ENCODE results near the gene CHAF1A.

Gene CHAF1A

GRCh38 chr19:4453232-4454179, 51.1 kb downstream of the CHAF1A start:
- H3K9me3 ChIP-seq (ENCODE audit: control insufficient read depth, insufficient read depth, low read length), result no peaks in the 10 kb centered on the region
- H3K4me3 ChIP-seq (ENCODE audit: low read depth, low read length), result no peak overlapping the region
- no peaks in the 10 kb centered on the region for H3K27me3 ChIP-seq (ENCODE audit: control insufficient read depth, insufficient read depth, low read length)
- no peak overlapping the region for H3K27ac ChIP-seq (ENCODE audit: low read depth, low read length)
- H3K36me3 ChIP-seq (ENCODE audit: control insufficient read depth, insufficient read depth, low read length), result peaks cover 23% of the 10 kb centered on the region
- no peak overlapping the region for H3K9ac ChIP-seq (ENCODE audit: low read depth, low read length)
- peaks cover 8% of the 10 kb centered on the region for H3K4me1 ChIP-seq (ENCODE audit: control insufficient read depth, insufficient read depth, low read length)

GRCh38 chr19:4454747-4455718, 52.6 kb downstream of the CHAF1A start:
- no peaks in the 10 kb centered on the region for H3K27me3 ChIP-seq (ENCODE audit: control insufficient read depth, insufficient read depth, low read length)
- no peak overlapping the region for H3K9ac ChIP-seq (ENCODE audit: low read depth, low read length)
- peaks cover 8% of the 10 kb centered on the region for H3K4me1 ChIP-seq (ENCODE audit: control insufficient read depth, insufficient read depth, low read length)
- H3K27ac ChIP-seq (ENCODE audit: low read depth, low read length), result no peak overlapping the region
- H3K4me3 ChIP-seq (ENCODE audit: low read depth, low read length), result no peak overlapping the region
- H3K9me3 ChIP-seq (ENCODE audit: control insufficient read depth, insufficient read depth, low read length), result no peaks in the 10 kb centered on the region
- peaks cover 20% of the 10 kb centered on the region; the same call in 1 of the 2 replicates for H3K36me3 ChIP-seq (ENCODE audit: control insufficient read depth, insufficient read depth, low read length)

GRCh38 chr19:4455719-4456475, 53.5 kb downstream of the CHAF1A start:
- Histone ChIP-seq H3K27me3 (ENCODE audit: control insufficient read depth, insufficient read depth, low read length) (no peaks in the 10 kb centered on the region), H3K4me1 (ENCODE audit: control insufficient read depth, insufficient read depth, low read length) (peaks cover 8% of the 10 kb centered on the region), H3K9ac (ENCODE audit: low read depth, low read length) (no peak overlapping the region), H3K9me3 (ENCODE audit: control insufficient read depth, insufficient read depth, low read length) (no peaks in the 10 kb centered on the region), H3K36me3 (ENCODE audit: control insufficient read depth, insufficient read depth, low read length) (peaks cover 20% of the 10 kb centered on the region; the same call in 1 of the 2 replicates), H3K4me3 (ENCODE audit: low read depth, low read length) (0 out of 2 replicates have a peak overlapping the region, but pooled peaks have one; percentile 67), H3K27ac (ENCODE audit: low read depth, low read length) (no peak overlapping the region)

GRCh38 chr19:4456476-4456842, 54.0 kb downstream of the CHAF1A start:
- peaks cover 17% of the 10 kb centered on the region; the same call in 1 of the 2 replicates for H3K36me3 ChIP-seq (ENCODE audit: control insufficient read depth, insufficient read depth, low read length)
- H3K27ac ChIP-seq (ENCODE audit: low read depth, low read length), result no peak overlapping the region
- no peaks in the 10 kb centered on the region for H3K9me3 ChIP-seq (ENCODE audit: control insufficient read depth, insufficient read depth, low read length)
- H3K27me3 ChIP-seq (ENCODE audit: control insufficient read depth, insufficient read depth, low read length), result no peaks in the 10 kb centered on the region
- H3K4me3 ChIP-seq (ENCODE audit: low read depth, low read length), result peak overlapping the region; percentile 67
- H3K9ac ChIP-seq (ENCODE audit: low read depth, low read length), result no peak overlapping the region
- H3K4me1 ChIP-seq (ENCODE audit: control insufficient read depth, insufficient read depth, low read length), result peaks cover 8% of the 10 kb centered on the region

- Histone ChIP-seq H3K9ac (ENCODE audit: low read depth, low read length) (peak overlapping the region; percentile 77), H3K4me3 (ENCODE audit: low read depth, low read length) (peak overlapping the region; percentile 69), H3K36me3 (ENCODE audit: control insufficient read depth, insufficient read depth, low read length) (peaks cover 15% of the 10 kb centered on the region; the same call in 1 of the 2 replicates), H3K9me3 (ENCODE audit: control insufficient read depth, insufficient read depth, low read length) (no peaks in the 10 kb centered on the region), H3K27ac (ENCODE audit: low read depth, low read length) (peak overlapping the region; percentile 99), H3K27me3 (ENCODE audit: control insufficient read depth, insufficient read depth, low read length) (no peaks in the 10 kb centered on the region), H3K4me1 (ENCODE audit: control insufficient read depth, insufficient read depth, low read length) (peaks cover 8% of the 10 kb centered on the region)
Observed at GRCh38 chr19:4456843-4457653, 54.6 kb downstream of the CHAF1A start.

- Histone ChIP-seq H3K9ac (ENCODE audit: low read depth, low read length) (peak within 1 kb of the TSS; percentile 77), H3K27me3 (ENCODE audit: control insufficient read depth, insufficient read depth, low read length) (no peaks in the 10 kb centered on the region), H3K27ac (ENCODE audit: low read depth, low read length) (peak within 1 kb of the TSS; percentile 99), H3K4me1 (ENCODE audit: control insufficient read depth, insufficient read depth, low read length) (peaks cover 8% of the 10 kb centered on the region), H3K9me3 (ENCODE audit: control insufficient read depth, insufficient read depth, low read length) (no peaks in the 10 kb centered on the region), H3K4me3 (ENCODE audit: low read depth, low read length) (peak within 1 kb of the TSS; percentile 69), H3K36me3 (ENCODE audit: control insufficient read depth, insufficient read depth, low read length) (peaks cover 7% of the 10 kb centered on the region; the same call in 1 of the 2 replicates)
Observed at GRCh38 chr19:4457654-4458395, 55.4 kb downstream of the CHAF1A start, which contains the start of gene UBXN6. Gene UBXN6 (minus strand): TSS chr19:4457794. CDS start chr19:4457697, 97 bp downstream.

- H3K27ac ChIP-seq (ENCODE audit: low read depth, low read length), result no peak overlapping the region
- no peak overlapping the region for H3K9ac ChIP-seq (ENCODE audit: low read depth, low read length)
- no peaks in the 10 kb centered on the region for H3K9me3 ChIP-seq (ENCODE audit: control insufficient read depth, insufficient read depth, low read length)
- H3K4me1 ChIP-seq (ENCODE audit: control insufficient read depth, insufficient read depth, low read length), result no peaks in the 10 kb centered on the region
- no peaks in the 10 kb centered on the region for H3K36me3 ChIP-seq (ENCODE audit: control insufficient read depth, insufficient read depth, low read length)
- H3K4me3 ChIP-seq (ENCODE audit: low read depth, low read length), result no peak overlapping the region
- no peaks in the 10 kb centered on the region for H3K27me3 ChIP-seq (ENCODE audit: control insufficient read depth, insufficient read depth, low read length)
Observed at GRCh38 chr19:4464815-4465581, 62.6 kb downstream of the CHAF1A start.

- H3K4me3 ChIP-seq (ENCODE audit: low read depth, low read length), result no peak overlapping the region
- H3K9me3 ChIP-seq (ENCODE audit: control insufficient read depth, insufficient read depth, low read length), result no peaks in the 10 kb centered on the region
- H3K27ac ChIP-seq (ENCODE audit: low read depth, low read length), result no peak overlapping the region
- no peaks in the 10 kb centered on the region for H3K36me3 ChIP-seq (ENCODE audit: control insufficient read depth, insufficient read depth, low read length)
- H3K27me3 ChIP-seq (ENCODE audit: control insufficient read depth, insufficient read depth, low read length), result no peaks in the 10 kb centered on the region
- no peaks in the 10 kb centered on the region for H3K4me1 ChIP-seq (ENCODE audit: control insufficient read depth, insufficient read depth, low read length)
- H3K9ac ChIP-seq (ENCODE audit: low read depth, low read length), result no peak overlapping the region
Observed at GRCh38 chr19:4467835-4468234, 65.4 kb downstream of the CHAF1A start.
